HG03097 (cell line): Measurements from ENCODE around the gene XPNPEP2.
"Not testable (repeated sequence)": the region's sequence is repeated elsewhere in the genome, so short reads cannot be mapped to it uniquely, and the experiment has no call there.

Source experiments
- ATAC-seq: cut with Tn5 transposase; IDR thresholded peaks from one replicate; pipeline ENCODE4 v1.9.1; 2021; ENCODE audit not compliant: unreplicated experiment, low FRiP score

Gene XPNPEP2

DNA sequence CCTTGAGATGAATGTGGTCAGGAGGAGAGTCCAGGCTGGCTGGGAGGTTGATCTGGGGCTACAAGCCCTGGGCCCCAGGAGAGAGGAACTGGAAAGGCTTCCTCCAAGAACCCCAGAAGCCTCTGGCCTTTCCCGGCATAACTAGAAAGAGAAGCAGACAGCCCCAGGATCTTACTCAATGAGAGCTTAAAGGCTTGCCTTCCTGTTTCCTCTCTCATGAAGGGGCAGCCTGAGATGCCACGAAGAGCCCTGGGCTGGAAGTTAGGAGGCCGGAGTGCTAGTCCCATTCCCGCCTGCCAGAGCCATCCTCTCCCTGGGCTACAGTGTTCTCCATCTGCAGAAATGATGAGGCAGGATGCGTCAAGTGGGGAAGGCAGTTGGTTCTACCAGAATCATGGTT lies 20.1 kb upstream of the XPNPEP2 start:
- no peak for ATAC-seq

GRCh38 chrX:129719268-129719667 lies 19.5 kb upstream of the XPNPEP2 start:
- no peak for ATAC-seq

DNA sequence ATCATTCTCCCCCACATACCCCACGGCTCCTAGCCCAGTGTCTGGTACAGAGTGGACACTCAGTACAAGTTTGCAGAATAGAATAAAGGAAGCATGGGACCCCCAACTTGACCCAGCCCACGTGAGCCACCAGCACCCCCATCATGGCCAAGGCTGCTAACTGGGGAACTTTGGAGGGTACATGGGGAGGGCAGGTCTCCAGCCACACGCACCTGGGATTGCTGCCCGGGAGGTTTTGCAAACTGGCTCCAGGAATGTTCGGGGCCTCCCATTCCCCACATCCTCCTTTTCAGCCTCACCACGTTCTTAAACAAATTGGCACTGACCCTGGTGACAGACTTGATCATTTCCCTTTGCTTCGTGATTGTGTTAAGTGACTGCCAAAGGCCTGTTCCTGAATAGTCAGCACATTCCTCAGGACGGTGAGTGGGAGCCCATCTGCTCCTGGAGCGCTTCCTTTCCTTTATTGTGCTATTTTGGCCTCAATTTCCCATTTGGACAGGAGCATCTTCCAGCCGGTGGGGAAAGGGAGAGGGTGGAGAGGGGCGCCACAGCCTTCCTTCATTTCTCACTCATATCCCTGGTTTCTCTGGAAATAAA lies 18.7 kb upstream of the XPNPEP2 start:
- ATAC-seq = no peak

DNA sequence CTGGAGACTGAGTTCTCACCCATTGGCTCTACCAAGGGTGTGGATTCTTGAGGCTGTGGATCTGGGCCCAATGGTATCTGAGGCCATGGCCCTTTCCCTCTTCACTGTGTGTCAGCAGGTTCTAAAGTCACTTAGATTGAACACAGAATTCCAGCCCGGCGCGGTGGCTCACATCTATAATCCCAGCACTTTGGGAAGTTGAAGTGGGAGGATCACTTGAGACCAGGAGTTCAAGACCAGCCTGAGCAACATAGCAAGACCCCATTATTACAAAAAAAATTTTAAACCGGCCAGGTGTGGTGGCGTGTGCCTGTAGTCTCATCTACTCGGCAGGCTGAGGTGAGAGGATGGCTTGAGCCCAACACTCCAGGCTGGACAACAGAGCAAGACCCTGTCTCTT lies 18.0 kb upstream of the XPNPEP2 start:
- no peak for ATAC-seq

DNA sequence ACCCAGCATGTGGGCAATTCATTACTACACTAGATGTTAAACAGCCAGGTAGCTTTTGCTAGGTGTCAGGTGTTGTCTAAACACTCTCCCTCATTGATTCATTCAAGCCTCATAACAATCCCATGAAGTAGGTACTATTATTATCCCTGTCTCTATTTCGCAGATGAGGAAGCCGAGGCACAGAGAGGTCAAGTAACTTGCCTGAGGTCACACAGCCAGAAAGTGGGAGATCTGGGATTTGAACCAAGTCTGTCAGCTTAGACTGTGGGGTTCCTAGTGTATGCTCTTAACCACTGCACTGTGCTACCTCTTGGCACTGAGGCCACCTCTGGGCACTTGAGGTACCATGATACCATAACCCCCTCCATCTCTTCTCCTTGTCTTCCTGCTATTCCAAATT lies 17.4 kb upstream of the XPNPEP2 start:
- no peak for ATAC-seq

- no peak for ATAC-seq
These were observed 16.9 kb upstream of the XPNPEP2 start for GRCh38 chrX:129721870-129722269.

DNA sequence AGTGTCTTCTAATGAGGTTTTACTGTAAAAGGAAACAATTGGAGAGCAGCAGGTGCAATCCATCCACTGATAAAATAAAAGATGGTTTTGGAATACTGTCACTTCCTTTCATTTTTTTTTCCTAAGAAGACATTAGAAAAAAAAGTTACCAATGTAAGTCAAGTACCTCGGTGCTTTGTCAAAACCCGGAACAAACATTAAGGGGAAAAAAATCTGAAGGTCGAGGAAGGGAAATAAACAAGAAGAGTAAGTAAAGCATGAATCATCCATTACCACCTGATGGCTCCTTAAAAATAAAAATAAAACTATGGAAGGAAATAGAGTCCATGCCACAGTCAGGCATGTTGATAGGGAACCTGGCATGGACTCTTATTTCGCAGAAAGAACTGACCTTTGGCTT lies 15.3 kb upstream of the XPNPEP2 start:
- ATAC-seq = no peak

GRCh38 chrX:129724754-129725153 lies 14.0 kb upstream of the XPNPEP2 start:
- ATAC-seq = no peak

DNA sequence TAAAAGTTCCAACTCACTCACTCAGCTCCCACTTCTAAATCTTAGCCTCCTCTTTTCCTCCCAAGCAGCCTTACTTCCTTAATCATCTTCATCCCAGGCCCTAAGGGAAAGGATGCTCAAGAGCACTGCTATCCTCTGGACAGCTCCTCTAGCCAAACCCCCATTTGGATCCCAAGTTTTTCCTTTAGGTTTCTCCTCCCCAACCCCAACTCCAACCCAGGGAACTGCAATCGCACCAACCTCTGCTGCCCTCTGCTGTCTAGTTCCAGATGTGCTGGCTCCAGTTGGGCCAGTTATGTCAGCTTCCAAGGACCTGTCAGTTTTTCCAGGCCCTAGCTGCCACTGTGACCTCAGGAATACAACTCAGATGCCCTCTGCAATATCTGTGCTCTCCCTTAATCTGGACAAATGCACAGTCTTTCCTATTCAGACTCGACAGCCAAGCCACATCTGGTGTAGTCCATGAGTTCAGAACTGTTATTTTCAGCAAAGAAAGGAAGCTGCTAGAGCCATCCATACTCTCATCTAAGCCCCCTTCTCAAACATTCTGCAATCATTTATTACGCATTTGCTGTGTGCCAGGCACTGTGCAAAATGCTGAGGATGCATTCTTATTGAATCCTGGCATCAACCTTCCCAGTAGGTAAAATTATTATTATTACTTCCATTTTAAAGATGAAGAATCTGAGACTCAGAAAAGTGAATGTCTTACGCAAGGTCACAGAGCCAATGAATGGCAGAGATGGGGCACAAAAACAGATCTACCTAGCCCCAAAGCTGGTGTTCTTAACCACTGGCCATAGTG lies 12.3 kb upstream of the XPNPEP2 start:
- no peak for ATAC-seq

DNA sequence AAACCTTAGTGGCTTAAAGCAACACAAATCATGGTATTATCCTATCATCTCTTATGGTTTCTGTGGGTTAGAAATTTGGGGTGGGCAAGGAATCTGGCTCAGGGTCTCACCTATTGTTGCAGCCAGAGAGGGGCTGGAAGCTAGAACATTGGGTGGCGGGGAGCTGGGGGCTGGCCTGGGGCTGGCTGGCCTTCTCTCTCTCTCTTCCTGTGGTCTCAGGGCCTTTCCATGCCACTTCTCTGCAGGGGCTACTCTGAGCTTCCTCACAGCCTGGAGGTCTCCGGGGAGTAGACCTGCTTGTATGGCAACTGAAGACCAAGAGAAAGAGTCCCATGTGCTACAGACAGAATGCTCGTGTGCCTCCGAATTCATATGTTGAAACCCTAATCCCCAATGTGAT lies 10.7 kb upstream of the XPNPEP2 start:
- no peak for ATAC-seq

GRCh38 chrX:129731228-129731627 lies 7.6 kb upstream of the XPNPEP2 start:
- no peak for ATAC-seq

GRCh38 chrX:129732857-129733256 lies 5.9 kb upstream of the XPNPEP2 start:
- no peak for ATAC-seq

DNA sequence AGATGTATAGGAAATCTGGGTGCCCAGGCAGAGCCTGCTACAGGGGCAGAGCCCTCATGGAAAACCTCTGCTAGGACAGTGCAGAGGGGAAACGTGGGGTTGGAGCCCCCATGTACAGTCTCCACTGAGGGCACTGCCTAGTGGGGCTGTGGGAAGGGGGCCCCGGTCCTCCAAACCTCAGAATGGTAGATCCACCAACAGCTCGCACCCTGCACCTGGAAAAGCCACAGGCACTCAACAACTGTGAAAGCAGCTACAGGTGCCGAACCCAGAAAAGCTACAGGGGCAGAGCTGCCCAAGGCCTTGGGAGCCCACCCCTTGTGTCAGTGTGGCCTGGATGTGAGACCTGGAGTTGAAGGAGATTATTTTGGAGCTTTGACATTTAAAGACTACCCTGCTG lies 5.4 kb upstream of the XPNPEP2 start:
- ATAC-seq = no peak

GRCh38 chrX:129736491-129736890 lies 2.3 kb upstream of the XPNPEP2 start:
- ATAC-seq = no peak

DNA sequence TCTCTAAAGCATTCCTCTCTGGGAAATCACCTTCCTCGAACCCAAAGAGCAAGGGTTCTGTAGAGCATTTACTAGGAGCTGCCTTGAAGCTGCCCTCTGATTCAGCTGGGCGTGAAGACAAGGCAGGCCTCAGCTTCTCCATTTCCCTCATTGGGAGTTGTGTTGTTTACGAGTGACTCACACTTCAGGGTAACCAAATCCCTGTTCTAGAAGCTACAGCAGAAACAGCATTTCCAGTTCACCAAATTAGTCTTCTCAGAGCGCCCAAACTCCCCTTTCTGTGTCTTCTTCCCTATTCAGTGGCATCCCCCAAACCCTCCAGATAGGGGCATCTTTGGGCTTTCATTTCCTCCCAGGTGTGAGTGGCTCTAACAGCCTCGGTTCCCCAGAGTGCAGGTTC lies 863 bp upstream of the XPNPEP2 start:
- ATAC-seq = no peak

- ATAC-seq = no peak
These were observed 799 bp downstream of the XPNPEP2 start for GRCh38 chrX:129739578-129739977.

DNA sequence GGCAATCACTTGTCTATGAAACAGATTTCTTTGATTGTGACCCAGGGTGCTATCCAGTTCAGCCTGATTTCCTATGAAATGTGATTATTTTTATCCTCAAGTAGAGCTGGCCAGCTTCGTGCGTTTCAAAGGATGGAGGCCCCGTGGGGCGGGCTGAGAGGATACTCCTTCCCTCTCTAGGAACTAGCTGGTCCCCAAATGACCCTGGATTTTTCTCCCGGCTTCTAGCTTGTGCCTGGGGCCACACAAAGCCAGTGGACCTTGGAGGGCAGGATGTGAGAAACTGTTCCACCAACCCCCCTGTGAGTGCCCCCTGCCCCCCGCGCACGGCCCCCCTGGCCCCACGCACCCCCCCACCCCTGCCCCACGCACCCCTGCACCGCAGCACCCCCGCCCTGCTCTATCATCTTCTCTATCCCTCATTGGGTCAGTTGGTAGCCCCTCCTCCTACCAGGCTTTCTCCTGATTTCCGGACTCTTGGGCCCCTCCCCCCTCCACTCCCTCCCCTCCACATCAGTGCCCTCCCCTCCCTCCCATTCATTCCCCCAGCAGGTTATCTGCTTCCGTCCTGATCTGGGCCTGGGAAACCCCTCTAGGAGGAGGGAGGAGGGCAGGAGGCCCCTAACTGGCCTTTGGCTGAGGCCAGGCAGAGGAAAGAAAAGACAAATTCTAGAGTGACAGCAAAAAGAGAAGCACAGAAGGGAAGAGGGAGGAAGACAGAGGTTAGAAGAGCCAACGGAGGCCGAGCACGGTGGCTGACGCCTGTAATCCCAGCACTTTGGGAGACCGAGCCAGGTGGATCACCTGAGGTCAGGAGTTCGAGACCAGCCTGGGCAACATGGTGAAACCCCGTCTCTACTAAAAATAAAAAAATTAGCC lies 3.3 kb downstream of the XPNPEP2 start:
- no peak for ATAC-seq

- ATAC-seq = not testable (repeated sequence)
These were observed 4.0 kb downstream of the XPNPEP2 start for GRCh38 chrX:129742759-129743152.

DNA sequence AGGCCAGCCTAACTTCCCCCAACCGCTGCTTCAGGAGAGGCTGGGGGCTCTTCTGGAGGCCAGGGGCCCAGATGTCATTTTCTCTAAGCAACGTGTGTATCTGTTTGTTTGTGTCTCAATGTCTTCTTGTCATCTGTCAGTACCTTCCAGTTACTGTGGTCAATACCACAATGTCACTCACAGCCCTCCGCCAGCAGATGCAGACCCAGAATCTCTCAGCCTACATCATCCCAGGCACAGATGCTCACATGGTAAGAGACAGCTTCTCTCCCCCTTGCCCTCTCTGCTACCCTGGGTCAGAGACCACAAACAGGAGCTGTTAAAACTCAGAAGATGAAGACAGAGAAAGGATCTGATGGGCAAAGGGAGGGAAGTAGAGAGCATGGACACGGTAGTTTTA lies 5.0 kb downstream of the XPNPEP2 start:
- no peak for ATAC-seq

DNA sequence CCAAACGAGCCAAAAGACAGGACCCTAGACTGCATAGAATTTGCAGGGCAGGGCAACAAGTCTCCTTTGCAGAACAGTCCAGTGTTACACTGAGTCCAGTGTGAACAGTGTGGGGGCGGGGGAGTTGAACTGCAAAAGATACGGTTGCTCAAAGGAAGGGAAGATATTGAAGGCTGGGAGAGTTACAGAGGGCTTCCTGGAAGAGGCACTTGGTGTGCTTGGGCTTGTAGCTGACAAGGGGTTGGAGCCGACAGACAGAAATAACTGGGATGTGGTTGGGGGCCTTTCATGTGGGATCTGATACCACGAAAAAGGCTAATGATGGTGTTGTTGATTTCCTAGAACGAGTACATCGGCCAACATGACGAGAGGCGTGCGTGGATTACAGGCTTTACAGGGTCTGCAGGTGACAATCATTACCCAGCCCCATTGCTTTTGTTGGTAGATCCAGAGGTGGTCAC lies 6.1 kb downstream of the XPNPEP2 start:
- ATAC-seq = no peak
